HFF-Myc (cell line): ENCODE results near the gene AURKAIP1.

ENCODE experiments used
- DNase-seq: peaks from one replicate; pipeline ENCODE4 v3.0.0-alpha.2; 2011; ENCODE audit warnings: low read depth; ENCODE audit errors: extremely low read depth
- H3K4me3 ChIP-seq: replicated peaks from 2 replicates; pipeline ENCODE4 v1.5.1; 2011; ENCODE audit warnings: low read depth, mild to moderate bottlenecking, control low read depth, low read length
- CTCF ChIP-seq: IDR thresholded peaks from 2 replicates; pipeline ENCODE4 v1.5.1; 2012; ENCODE audit warnings: mild to moderate bottlenecking, low read depth, low read length, control low read depth; ENCODE audit errors: missing control alignments

The AURKAIP1 gene

GRCh38 chr1:1348420-1349255 lies 26.4 kb downstream of the AURKAIP1 start:
- TF ChIP-seq CTCF: no peak
- DNase-seq: no peak
- H3K4me3 ChIP-seq: peak overlapping the region; percentile 83

GRCh38 chr1:1347663-1348419 lies 27.2 kb downstream of the AURKAIP1 start:
- no peak for TF ChIP-seq CTCF
- no peak for DNase-seq

GRCh38 chr1:1347026-1347595 lies 27.9 kb downstream of the AURKAIP1 start:
- peak overlapping the region; percentile 83 for H3K4me3 ChIP-seq
- DNase-seq: no peak
- TF ChIP-seq CTCF: no peak

More at GRCh38 chr1:1347663-1348419, 27.2 kb downstream of the AURKAIP1 start:
- H3K4me3 ChIP-seq: peak overlapping the region; percentile 83

- no peak for TF ChIP-seq CTCF
- DNase-seq: no peak
- H3K4me3 ChIP-seq: peak overlapping the region; percentile 83
These were observed 28.5 kb downstream of the AURKAIP1 start for GRCh38 chr1:1346501-1346890.

- TF ChIP-seq CTCF: no peak
- DNase-seq: no peak
- H3K4me3 ChIP-seq: peak overlapping the region; percentile 25
These were observed 29.0 kb downstream of the AURKAIP1 start for GRCh38 chr1:1345860-1346500.

GRCh38 chr1:1345384-1345783 lies 29.6 kb downstream of the AURKAIP1 start:
- peak overlapping the region; percentile 25 for H3K4me3 ChIP-seq
- no peak for DNase-seq

More at GRCh38 chr1:1345384-1345783, 29.6 kb downstream of the AURKAIP1 start:
- TF ChIP-seq CTCF: no peak
